H1 (cell line): ENCODE measurements around the gene PKD1. TPM values are rescaled to one million over a fixed set of nuclear protein-coding genes. Genes with fewer than 3 reads are reported as not detected.

ENCODE experiments used
- SIRT6 ChIP-seq: IDR thresholded peaks from one replicate; pipeline ENCODE4 v1.7.1; 2012; ENCODE audit warnings: low read length, inconsistent platforms
- polyA plus RNA-seq, 7 experiments: library from polyadenylated mRNA; depleted of rRNA in 3 of 7; stranded (reverse) in 5 of 7; unstranded in 2 of 7; fragments of >200 nt in 5 of 7; fragments of 200-250 nt in 2 of 7; gene quantifications; 1 replicate in 5 of 7; 2 replicates in 1 of 7; 4 replicates in 1 of 7; pipeline versions ENCODE4 v1.2.1 to v1.2.3, GENCODE V29; 2011 to 2013; ENCODE audit warnings: missing spikeins in 2 of 7, mixed read lengths in 2 of 7
- total RNA-seq: library from RNA; stranded (reverse); fragmentation: NEBNext Ultra II Directional; extraction: Animal tissue kit (Norgen Biotek cat#: 25700); gene quantifications from 2 replicates; pipeline ENCODE4 v1.2.1, GENCODE V29; 2021
- TF ChIP-seq, protein P1 (sequence below): IDR thresholded peaks from 2 replicates; pipeline ENCODE4 v1.6.1; 2012; ENCODE audit warnings: inconsistent platforms

Gene PKD1
- total and polyA plus RNA-seq, 2 of the 8 experiments (the other 6 are each of a cell fraction or from before 2014, with no cell fraction given), result 40.6 to 52.7 TPM

DNA sequence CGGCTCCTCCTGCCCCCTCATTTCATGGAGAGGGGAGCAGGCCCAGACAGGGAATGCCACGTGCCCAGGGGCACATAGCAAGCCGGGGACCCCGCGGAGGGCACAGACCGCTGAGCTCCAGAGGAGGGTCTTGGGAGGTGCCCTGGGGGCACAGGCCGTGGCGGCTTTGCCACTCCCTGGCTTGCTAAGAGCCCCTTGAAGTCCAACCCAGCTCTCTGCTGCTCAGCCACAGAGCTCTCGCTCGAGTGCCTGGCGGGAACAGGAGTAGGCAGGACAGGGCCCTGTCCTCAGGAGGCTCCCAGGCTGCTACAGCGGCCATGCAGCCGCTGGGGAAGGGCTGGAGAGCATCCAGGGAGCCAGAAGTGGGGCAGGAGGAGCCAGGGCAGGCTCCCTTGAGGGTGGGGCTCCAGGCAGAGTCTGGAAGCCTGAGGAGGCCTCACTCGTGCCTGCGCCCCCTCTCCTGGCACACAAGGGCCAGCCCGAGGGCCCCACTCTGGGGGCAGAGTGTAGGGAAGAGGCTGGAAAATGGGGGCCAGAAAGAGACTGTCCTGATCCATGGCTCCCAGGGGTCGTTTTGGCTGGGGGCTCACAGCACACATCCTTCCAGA lies 8.3 kb upstream of the PKD1 start (continued):
- no peak for TF ChIP-seq SIRT6
- TF ChIP-seq, protein P1, sequence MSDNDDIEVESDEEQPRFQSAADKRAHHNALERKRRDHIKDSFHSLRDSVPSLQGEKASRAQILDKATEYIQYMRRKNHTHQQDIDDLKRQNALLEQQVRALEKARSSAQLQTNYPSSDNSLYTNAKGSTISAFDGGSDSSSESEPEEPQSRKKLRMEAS, result no peak
